HEK293T (cell line): ENCODE data around the gene CREB1.

Source experiments
- BHLHE40 ChIP-seq: fragments of 450-650 bp; IDR thresholded peaks from 2 replicates; pipeline ENCODE4 v1.6.1; 2016; ENCODE audit warnings: mild to moderate bottlenecking, moderate library complexity, borderline replicate concordance
- LEF1 ChIP-seq: fragments of 450-650 bp; IDR thresholded peaks from 2 replicates; pipeline ENCODE4 v1.6.1; 2017; ENCODE audit warnings: mild to moderate bottlenecking, borderline replicate concordance
- SP1 ChIP-seq: fragments of 450-650 bp; IDR thresholded peaks from 2 replicates; pipeline ENCODE4 v1.6.1; 2017
- TARDBP ChIP-seq: fragments of 450-650 bp; IDR thresholded peaks from 2 replicates; pipeline ENCODE4 v1.6.1; 2016

DNA sequence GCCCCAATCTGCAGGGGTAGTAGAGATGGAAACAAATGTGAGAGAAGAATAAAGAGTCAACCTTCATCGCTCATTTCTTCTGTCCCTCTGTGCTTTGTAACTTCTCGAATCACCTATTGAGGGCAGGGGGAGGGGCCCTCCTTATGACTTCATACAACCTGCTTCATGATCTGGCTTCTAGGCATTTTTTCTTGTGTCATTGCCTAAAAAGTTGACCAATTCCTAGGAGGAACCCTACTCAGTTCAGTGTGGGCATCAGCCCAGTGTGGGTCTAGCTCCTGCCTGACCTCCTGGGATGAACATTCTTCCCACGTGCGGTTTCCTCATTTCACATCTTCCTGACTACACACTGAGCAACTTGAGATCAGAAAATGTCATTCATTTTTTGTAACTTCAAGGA is 46.3 kb upstream of the CREB1 start:
- TF ChIP-seq TARDBP (no peak), BHLHE40 (no peak), LEF1 (no peak), SP1 (no peak)
